ENCODE data around the gene TMEM63C.

GRCh38 chr14:77284066-77284465 lies 102.5 kb downstream of the TMEM63C start:
- TF ChIP-seq EZH2 (IDR thresholded peaks at IDR 0.05; ENCODE audit: low read length, unreplicated experiment) (no peak), CTCF (conservative IDR thresholded peaks at IDR 0.05; ENCODE audit: low read depth, low read length) (no peak), EZH2phosphoT487 (IDR thresholded peaks at IDR 0.05; ENCODE audit: borderline replicate concordance, low read length) (no peak)

Data from PC-3 (cell line).